Suprapubic skin (tissue), 4 donors: ENCODE results near the gene REEP3. TPM values are rescaled to one million over a fixed set of nuclear protein-coding genes. Genes with fewer than 3 reads are reported as not detected.

Experiments
- DNase-seq, 2 donors: peaks; one replicate each; pipeline ENCODE4 v3.0.0-alpha.2; 2019; ENCODE audit warnings: low spot score in 2 of 2
- H3K27ac ChIP-seq: fragments of 200-600 bp; sonication (generic); one replicate; pipeline ENCODE4 v1.5.1; 2019
- H3K27me3 ChIP-seq: fragments of 200-600 bp; sonication (generic); one replicate; pipeline ENCODE4 v1.5.1; 2019
- H3K36me3 ChIP-seq: fragments of 200-600 bp; sonication (generic); one replicate; pipeline ENCODE4 v1.5.1; 2019
- H3K4me1 ChIP-seq: fragments of 200-600 bp; sonication (generic); one replicate; pipeline ENCODE4 v1.5.1; 2019
- H3K4me3 ChIP-seq: fragments of 200-600 bp; sonication (generic); one replicate; pipeline ENCODE4 v1.5.1; 2019; ENCODE audit warnings: mild to moderate bottlenecking
- H3K9me3 ChIP-seq: fragments of 200-600 bp; sonication (generic); one replicate; pipeline ENCODE4 v1.5.1; 2019
- EP300 ChIP-seq: sonication (generic); formaldehyde crosslinking; IDR thresholded peaks from one replicate; pipeline ENCODE4 v1.6.1; 2017; ENCODE audit warnings: antibody characterized with exemption
- POLR2A ChIP-seq, 2 donors: fragments of 450-650 bp; IDR thresholded peaks; one replicate each; pipeline ENCODE4 v1.6.1; 2017; ENCODE audit warnings: antibody characterized with exemption in 2 of 2, mild to moderate bottlenecking in 2 of 2, moderate library complexity in 2 of 2
- POLR2AphosphoS5 ChIP-seq, 3 donors: sonication (generic); formaldehyde crosslinking; IDR thresholded peaks; one replicate each; pipeline ENCODE4 v1.6.1; 2017; ENCODE audit warnings: antibody characterized with exemption in 3 of 3
- WGBS: methylation state at CpG from one replicate; pipeline ENCODE4 v1.1.5; 2018; 5-methylcytosine and 5-hydroxymethylcytosine counted together
- total RNA-seq, 4 donors: library from RNA; depleted of rRNA; stranded (reverse); fragments of >200 nt; gene quantifications; one replicate each; pipeline ENCODE4 v1.1.0, GENCODE V29; 2016
- TF ChIP-seq, protein P1 (sequence below), 2 donors: fragments of 200-600 bp in 1 of 2; fragments of 450-650 bp in 1 of 2; sonication (generic) in 1 of 2; IDR thresholded peaks; one replicate each; pipeline ENCODE4 v1.5.1; 2016 to 2019; ENCODE audit warnings: antibody characterized with exemption in 2 of 2, mild to moderate bottlenecking in 1 of 2, moderate library complexity in 1 of 2

REEP3 gene
- total RNA-seq, 4 donors from 2014 or later = 29.0 to 79.2 (median 31.1) TPM

DNA sequence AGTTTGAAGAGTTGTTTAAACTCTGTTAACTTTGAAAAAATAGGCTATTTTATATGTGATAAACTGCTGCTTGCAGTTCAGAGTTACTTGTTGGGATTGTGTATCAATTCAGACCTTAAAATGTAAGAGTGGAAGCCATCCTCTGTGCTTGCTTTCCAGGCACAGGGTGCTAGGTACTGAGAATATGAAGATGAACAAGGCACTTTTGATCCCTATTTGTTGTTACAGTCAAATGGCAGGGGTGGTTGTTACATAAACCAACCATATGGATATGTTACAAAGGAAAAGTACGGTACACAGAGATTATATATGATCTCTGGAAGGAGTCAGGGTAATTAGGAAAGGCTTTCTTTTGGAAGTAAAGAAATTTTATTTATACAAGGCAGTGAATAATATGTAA, 63.8 kb downstream of the REEP3 start:
- H3K4me1 ChIP-seq = peaks cover 35% of the 10 kb centered on the region
- TF ChIP-seq, protein P1, sequence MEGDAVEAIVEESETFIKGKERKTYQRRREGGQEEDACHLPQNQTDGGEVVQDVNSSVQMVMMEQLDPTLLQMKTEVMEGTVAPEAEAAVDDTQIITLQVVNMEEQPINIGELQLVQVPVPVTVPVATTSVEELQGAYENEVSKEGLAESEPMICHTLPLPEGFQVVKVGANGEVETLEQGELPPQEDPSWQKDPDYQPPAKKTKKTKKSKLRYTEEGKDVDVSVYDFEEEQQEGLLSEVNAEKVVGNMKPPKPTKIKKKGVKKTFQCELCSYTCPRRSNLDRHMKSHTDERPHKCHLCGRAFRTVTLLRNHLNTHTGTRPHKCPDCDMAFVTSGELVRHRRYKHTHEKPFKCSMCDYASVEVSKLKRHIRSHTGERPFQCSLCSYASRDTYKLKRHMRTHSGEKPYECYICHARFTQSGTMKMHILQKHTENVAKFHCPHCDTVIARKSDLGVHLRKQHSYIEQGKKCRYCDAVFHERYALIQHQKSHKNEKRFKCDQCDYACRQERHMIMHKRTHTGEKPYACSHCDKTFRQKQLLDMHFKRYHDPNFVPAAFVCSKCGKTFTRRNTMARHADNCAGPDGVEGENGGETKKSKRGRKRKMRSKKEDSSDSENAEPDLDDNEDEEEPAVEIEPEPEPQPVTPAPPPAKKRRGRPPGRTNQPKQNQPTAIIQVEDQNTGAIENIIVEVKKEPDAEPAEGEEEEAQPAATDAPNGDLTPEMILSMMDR (IDR thresholded peaks at IDR 0.05) = no peak
- no peak for TF ChIP-seq POLR2A (IDR thresholded peaks at IDR 0.05)
- TF ChIP-seq EP300 = no peak
- no peak for TF ChIP-seq POLR2AphosphoS5 (IDR thresholded peaks at IDR 0.05)
- H3K9me3 ChIP-seq = no peaks in the 10 kb centered on the region
- 87% methylated on average over 1 of the region's 1 CpG for WGBS
- no peak overlapping the region for H3K4me3 ChIP-seq
- no peaks in the 10 kb centered on the region for H3K27me3 ChIP-seq
- no peaks in the 10 kb centered on the region for H3K36me3 ChIP-seq
- H3K27ac ChIP-seq = peak overlapping the region; percentile 35
- no peak for DNase-seq

DNA sequence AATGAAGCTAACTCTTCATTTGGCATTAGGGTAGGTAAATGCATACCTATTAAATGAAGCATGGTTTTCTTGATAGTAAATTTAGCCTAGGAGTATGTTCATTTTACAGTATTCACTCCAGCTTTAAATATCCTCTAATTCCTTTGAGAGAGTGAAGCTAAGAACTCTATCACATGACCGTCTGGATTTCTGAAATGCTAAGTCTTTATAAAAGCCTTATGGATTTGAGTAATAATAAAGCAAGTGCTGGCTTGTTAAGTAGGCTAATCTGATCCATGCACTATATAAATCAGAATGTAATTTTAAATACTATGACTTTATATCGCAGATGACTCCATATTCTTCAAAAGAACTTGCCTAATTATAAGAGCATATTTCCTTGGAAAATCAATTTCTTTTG, 64.8 kb downstream of the REEP3 start:
- Histone ChIP-seq H3K4me3 (no peak overlapping the region), H3K36me3 (no peaks in the 10 kb centered on the region), H3K27ac (no peak overlapping the region), H3K27me3 (no peaks in the 10 kb centered on the region), H3K9me3 (no peaks in the 10 kb centered on the region), H3K4me1 (peaks cover 35% of the 10 kb centered on the region)
- no peak for DNase-seq
- 62% methylated on average over 2 of the region's 2 CpGs for WGBS
- TF ChIP-seq, protein P1 (IDR thresholded peaks at IDR 0.05) = no peak
- TF ChIP-seq POLR2A (IDR thresholded peaks at IDR 0.05) = no peak
- no peak for TF ChIP-seq POLR2AphosphoS5 (IDR thresholded peaks at IDR 0.05)
- no peak for TF ChIP-seq EP300

DNA sequence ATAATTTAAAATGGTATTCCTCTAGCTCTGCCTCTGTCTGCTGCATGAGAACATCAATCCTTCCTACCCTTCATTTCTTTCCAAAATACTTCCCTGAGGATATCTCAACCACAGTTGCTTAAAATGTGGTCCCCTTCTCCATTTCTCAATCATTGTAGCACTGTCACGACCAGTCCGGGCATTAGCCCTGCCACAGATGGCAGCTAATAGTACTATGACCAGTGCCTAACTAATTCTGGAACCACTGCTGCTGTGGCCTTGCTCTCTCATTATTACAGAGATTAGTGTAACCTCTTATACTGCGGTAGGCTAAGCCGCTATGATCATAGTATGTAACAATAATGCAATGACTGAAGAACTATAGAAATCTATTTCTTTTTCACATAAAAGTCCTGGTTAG, 66.0 kb downstream of the REEP3 start:
- Histone ChIP-seq H3K27me3 (no peaks in the 10 kb centered on the region), H3K4me3 (no peak overlapping the region), H3K9me3 (no peaks in the 10 kb centered on the region), H3K4me1 (peaks cover 35% of the 10 kb centered on the region), H3K27ac (no peak overlapping the region), H3K36me3 (no peaks in the 10 kb centered on the region)
- 95% methylated on average over 4 of the region's 4 CpGs for WGBS
- TF ChIP-seq, protein P1 (IDR thresholded peaks at IDR 0.05) = no peak
- TF ChIP-seq EP300 (no peak), POLR2A (IDR thresholded peaks at IDR 0.05) (no peak), POLR2AphosphoS5 (IDR thresholded peaks at IDR 0.05) (no peak)
- no peak for DNase-seq

DNA sequence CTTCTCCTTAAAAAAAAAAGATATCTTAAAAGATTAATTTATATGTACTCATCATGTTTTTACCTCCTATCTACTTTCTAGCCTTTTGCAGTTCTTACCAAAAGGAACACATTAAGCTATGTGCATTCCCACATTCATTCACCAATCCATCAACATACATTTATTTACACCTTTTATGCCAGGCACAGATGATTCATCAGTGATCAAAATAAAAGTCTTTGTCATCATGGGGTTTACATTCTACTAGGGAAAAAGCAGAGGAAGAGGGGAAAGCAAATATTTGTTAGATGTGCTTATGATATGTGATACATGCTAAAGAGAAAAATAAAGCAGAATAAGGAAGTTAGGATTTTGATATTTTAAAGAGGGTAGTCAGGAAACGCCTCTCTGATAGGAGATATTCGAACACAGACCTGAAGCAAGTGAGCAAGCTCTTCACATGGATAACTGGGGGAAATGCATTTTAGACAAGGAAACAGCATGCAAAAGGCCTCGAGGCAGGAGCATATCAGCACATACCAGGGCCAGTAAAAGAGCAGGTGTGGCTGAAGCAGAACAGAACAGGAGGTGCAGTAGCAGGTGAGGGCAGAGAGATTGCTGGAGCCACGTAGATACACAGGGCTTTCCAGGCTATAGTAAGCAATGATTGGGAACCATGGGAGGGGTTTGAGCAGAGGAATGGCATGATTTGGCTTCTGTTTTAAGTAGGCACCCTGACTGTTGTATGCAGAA, 67.4 kb downstream of the REEP3 start:
- no peak overlapping the region for H3K27ac ChIP-seq
- H3K36me3 ChIP-seq = no peaks in the 10 kb centered on the region
- no peak overlapping the region for H3K4me3 ChIP-seq
- no peaks in the 10 kb centered on the region for H3K27me3 ChIP-seq
- WGBS = 57% methylated on average over 4 of the region's 4 CpGs
- TF ChIP-seq POLR2A (IDR thresholded peaks at IDR 0.05) (no peak), EP300 (no peak), POLR2AphosphoS5 (IDR thresholded peaks at IDR 0.05) (no peak)
- TF ChIP-seq, protein P1 (IDR thresholded peaks at IDR 0.05) = no peak
- no peaks in the 10 kb centered on the region for H3K9me3 ChIP-seq
- no peak for DNase-seq
- peaks cover 30% of the 10 kb centered on the region for H3K4me1 ChIP-seq

DNA sequence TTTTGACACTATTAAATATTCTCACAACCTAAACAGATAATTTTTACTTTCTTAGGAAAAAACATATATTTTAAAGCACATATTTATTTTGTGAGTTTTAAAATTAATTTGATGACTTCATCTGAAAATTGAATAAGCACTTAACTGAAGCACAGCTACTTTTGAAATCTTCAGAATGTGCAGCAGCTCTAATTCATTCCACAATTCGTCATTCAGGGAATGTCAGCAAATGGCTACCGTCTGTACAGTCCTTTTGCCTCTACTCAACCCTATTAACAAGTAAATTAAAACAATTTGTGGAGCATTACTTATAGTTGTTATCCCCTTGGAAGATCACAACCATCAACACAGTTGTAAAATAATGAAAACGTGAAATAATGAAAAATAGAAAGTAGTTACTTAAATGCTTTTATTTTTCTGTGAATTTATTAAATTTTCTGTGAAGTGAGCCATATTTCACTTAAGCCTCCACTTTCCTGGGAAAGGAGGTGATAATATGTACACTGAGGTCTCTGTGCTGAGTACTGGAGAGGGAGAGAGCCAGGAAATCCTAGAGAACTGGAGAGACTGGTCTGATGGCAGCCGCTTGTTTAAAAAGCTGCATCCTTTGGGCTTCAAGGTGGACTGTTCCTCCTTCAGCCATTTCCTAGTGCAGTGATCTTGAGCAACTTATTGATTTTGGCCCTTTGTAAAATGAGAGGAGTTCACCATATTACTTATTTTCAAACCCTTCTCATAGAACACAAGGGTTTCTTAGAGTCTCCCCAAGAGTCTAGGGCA, 70.6 kb downstream of the REEP3 start:
- H3K27ac ChIP-seq = no peak overlapping the region
- TF ChIP-seq, protein P1 (IDR thresholded peaks at IDR 0.05) = no peak
- TF ChIP-seq POLR2AphosphoS5 (IDR thresholded peaks at IDR 0.05) (no peak), POLR2A (IDR thresholded peaks at IDR 0.05) (no peak), EP300 (no peak)
- no peaks in the 10 kb centered on the region for H3K36me3 ChIP-seq
- WGBS = 79% methylated on average over 4 of the region's 4 CpGs
- peaks cover 11% of the 10 kb centered on the region for H3K4me1 ChIP-seq
- DNase-seq = no peak
- H3K4me3 ChIP-seq = no peak overlapping the region
- H3K27me3 ChIP-seq = no peaks in the 10 kb centered on the region
- no peaks in the 10 kb centered on the region for H3K9me3 ChIP-seq
